GM12874 (cell line): ENCODE data around the gene H2BK1.

Experiments
- TF ChIP-seq, protein P1 (sequence below): IDR thresholded peaks from 2 replicates; pipeline ENCODE4 v1.5.1; 2011; ENCODE audit warnings: low read depth, mild to moderate bottlenecking, control low read depth, low read length, moderate library complexity; ENCODE audit not compliant: insufficient read depth

H2BK1 gene

GRCh38 chr7:151244196-151244840 is 34.0 kb upstream of the H2BK1 start:
- TF ChIP-seq, protein P1, sequence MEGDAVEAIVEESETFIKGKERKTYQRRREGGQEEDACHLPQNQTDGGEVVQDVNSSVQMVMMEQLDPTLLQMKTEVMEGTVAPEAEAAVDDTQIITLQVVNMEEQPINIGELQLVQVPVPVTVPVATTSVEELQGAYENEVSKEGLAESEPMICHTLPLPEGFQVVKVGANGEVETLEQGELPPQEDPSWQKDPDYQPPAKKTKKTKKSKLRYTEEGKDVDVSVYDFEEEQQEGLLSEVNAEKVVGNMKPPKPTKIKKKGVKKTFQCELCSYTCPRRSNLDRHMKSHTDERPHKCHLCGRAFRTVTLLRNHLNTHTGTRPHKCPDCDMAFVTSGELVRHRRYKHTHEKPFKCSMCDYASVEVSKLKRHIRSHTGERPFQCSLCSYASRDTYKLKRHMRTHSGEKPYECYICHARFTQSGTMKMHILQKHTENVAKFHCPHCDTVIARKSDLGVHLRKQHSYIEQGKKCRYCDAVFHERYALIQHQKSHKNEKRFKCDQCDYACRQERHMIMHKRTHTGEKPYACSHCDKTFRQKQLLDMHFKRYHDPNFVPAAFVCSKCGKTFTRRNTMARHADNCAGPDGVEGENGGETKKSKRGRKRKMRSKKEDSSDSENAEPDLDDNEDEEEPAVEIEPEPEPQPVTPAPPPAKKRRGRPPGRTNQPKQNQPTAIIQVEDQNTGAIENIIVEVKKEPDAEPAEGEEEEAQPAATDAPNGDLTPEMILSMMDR: peak; percentile 87

GRCh38 chr7:151243408-151244195 is 33.3 kb upstream of the H2BK1 start:
- TF ChIP-seq, protein P1: no peak

DNA sequence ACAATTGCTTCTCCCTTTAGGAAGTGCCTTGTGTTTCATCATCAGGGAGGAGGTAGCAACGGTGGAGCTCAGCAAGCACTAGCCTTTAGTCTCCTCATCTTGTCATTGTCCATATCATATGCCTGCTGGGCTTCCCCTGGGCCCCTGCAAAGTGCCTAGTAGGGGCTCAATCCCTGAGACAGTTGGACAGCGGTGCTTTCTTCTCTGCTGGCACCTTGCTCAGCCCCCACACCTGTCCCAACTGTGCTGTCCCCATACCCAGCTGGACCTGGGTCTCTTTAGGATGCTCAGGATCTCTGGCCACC is 32.7 kb upstream of the H2BK1 start:
- TF ChIP-seq, protein P1: no peak

- TF ChIP-seq, protein P1: no peak
Observed at GRCh38 chr7:151242159-151243044, 32.1 kb upstream of the H2BK1 start.

GRCh38 chr7:151241755-151242096 is 31.4 kb upstream of the H2BK1 start:
- TF ChIP-seq, protein P1: no peak

- TF ChIP-seq, protein P1: no peak
Observed at GRCh38 chr7:151240942-151241754, 30.9 kb upstream of the H2BK1 start.
